Spleen (tissue), 11 donors: ENCODE results near the gene SMG6. TPM values are rescaled to one million over a fixed set of nuclear protein-coding genes. Genes with fewer than 3 reads are reported as not detected.

Source experiments
- DNase-seq: peaks from one replicate; pipeline ENCODE4 v3.0.0-alpha.2; 2020
- H3K27ac ChIP-seq, 8 donors: fragments of 200-600 bp; sonication (generic) in 7 of 8; 1 replicate in 4 of 8; 2 replicates in 4 of 8; pipeline versions ENCODE4 v1.5.0 to v1.8.0; 2016 to 2021; ENCODE audit warnings: inconsistent platforms in 4 of 8, mild to moderate bottlenecking in 4 of 8, moderate library complexity in 1 of 8
- H3K27me3 ChIP-seq, 7 donors: fragments of 200-600 bp; sonication (generic) in 6 of 7; replicated peaks in 1 of 7; 1 replicate in 4 of 7; 2 replicates in 3 of 7; pipeline versions ENCODE4 v1.5.0 to v1.8.0; 2016 to 2021; ENCODE audit warnings: inconsistent platforms in 3 of 7, mild to moderate bottlenecking in 1 of 7
- H3K36me3 ChIP-seq, 6 donors: fragments of 200-600 bp; sonication (generic) in 5 of 6; 1 replicate in 4 of 6; 2 replicates in 2 of 6; pipeline versions ENCODE4 v1.5.0 to v1.8.0; 2016 to 2021; ENCODE audit warnings: inconsistent platforms in 2 of 6
- H3K4me1 ChIP-seq, 6 donors: fragments of 200-600 bp; sonication (generic) in 5 of 6; 1 replicate in 3 of 6; 2 replicates in 3 of 6; pipeline versions ENCODE4 v1.5.0 to v1.8.0; 2016 to 2021; ENCODE audit warnings: inconsistent platforms in 3 of 6
- H3K4me3 ChIP-seq, 8 donors: fragments of 200-600 bp; sonication (generic) in 7 of 8; 1 replicate in 4 of 8; 2 replicates in 4 of 8; pipeline versions ENCODE4 v1.5.0 to v1.8.0; 2016 to 2021; ENCODE audit warnings: inconsistent platforms in 4 of 8, mild to moderate bottlenecking in 4 of 8, moderate library complexity in 2 of 8
- H3K9me3 ChIP-seq, 8 donors: fragments of 200-600 bp; sonication (generic) in 7 of 8; 1 replicate in 4 of 8; 2 replicates in 4 of 8; pipeline versions ENCODE4 v1.5.0 to v1.8.0; 2016 to 2021; ENCODE audit warnings: inconsistent platforms in 4 of 8
- POLR2A ChIP-seq, 3 donors: fragments of 450-650 bp; IDR thresholded peaks; one replicate each; pipeline ENCODE4 v1.5.1; 2017; ENCODE audit warnings: antibody characterized with exemption in 3 of 3, mild to moderate bottlenecking in 1 of 3
- POLR2AphosphoS5 ChIP-seq, 3 donors: sonication (generic); formaldehyde crosslinking; IDR thresholded peaks; one replicate each; pipeline ENCODE4 v1.5.1; 2017; ENCODE audit warnings: antibody characterized with exemption in 3 of 3
- WGBS, 5 donors: extraction: QIAGEN DNeasy Blood & Tissue Kit in 3 of 5; methylation state at CpG; one replicate each; pipeline versions ENCODE4 v1.1.5 to v1.1.7; 2013 to 2018; 5-methylcytosine and 5-hydroxymethylcytosine counted together
- intact Hi-C: fragments of 100-400 bp; cut with DNase I; formaldehyde crosslinking; loops from one replicate; pipeline ENCODE4 v1.15.0; 2023; ENCODE audit warnings: low total_unique reads
- polyA plus RNA-seq, 3 donors: library from polyadenylated mRNA; stranded (reverse); fragments of 200-250 nt; gene quantifications; one replicate each; pipeline ENCODE4 v1.2.1, GENCODE V29; 2013
- total RNA-seq, 7 donors: library from RNA; depleted of rRNA in 3 of 7; stranded (reverse); fragments of >200 nt in 3 of 7; fragmentation: NEBNext Ultra II Directional in 4 of 7; extraction: Animal tissue kit (Norgen Biotek cat#: 25700) in 4 of 7; gene quantifications; one replicate each; pipeline versions ENCODE4 v1.1.0 to v1.2.1, GENCODE V29; 2016 to 2021
- TF ChIP-seq, protein P1 (sequence below), 11 experiments: fragments of 200-600 bp in 7 of 11; fragments of 450-650 bp in 4 of 11; sonication (generic) in 4 of 11; IDR thresholded peaks in 8 of 11; conservative IDR thresholded peaks in 3 of 11; 1 replicate in 7 of 11; 2 replicates in 4 of 11; pipeline versions ENCODE4 v1.4.0 to v1.8.0; 2016 to 2021; ENCODE audit warnings: antibody characterized with exemption in 11 of 11, inconsistent platforms in 4 of 11, mild to moderate bottlenecking in 1 of 11
- donor health status: healthy with polysubstance abuse.
- donor health status: DM: no; HTN: no; CAD: no; lungs with moderate emphysema.
- donor health status: DM: no; HTN: no; CAD: no.
- donor health status: Bipolar disorder and iron deficiency.
- donor health status: healthy.
- donor health status: DM: no; HTN: no; CAD: no.
- donor health status: DM: yes; HTN: yes; CAD: no.

SMG6 gene
- total and polyA plus RNA-seq, 10 donors = 9.7 to 44.2 (median 28.0) TPM

DNA sequence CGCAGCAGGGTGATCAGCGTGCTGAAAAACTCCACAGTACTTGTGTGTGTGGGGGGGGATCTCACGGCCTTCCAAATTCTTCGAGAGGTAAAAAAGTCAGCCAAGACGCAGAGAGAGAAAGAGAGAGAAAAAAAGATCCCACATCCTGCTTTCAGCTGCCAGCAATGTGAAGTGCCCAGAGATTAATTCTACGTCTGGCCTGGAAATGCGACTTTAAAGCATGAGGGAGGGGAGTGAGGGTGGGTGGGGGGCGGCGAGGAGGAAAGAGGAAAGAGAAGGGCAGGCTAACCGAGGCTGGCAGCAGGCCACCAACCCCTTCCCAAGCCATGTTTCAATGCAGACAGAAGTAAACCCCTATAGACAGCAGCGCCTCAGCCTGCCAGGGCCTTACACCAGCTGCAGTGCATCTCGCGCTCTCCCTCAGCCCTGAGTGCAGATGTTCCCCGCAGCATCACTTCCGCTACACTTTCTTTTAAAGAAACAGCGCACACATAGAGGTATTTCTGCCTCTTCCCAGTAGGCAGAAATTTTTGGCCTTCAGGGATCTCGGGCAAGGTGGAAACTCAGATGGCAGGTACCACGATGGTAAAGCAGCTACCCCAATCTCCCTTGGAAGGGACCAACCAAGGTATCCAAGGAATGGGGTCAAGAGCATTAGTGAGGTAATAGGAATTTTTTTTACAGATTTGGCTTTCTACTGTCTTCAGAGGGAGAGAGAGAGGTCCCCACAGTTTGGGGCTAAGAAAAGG is 87.8 kb downstream of the SMG6 start:
- Histone ChIP-seq H3K4me3 (peak overlapping the region in 6 of 8 donors; percentile 16 to 62 (median 27)), H3K36me3 (peaks cover 0 to 23% (median 0%) of the 10 kb centered on the region in 6 donors), H3K27ac (peak overlapping the region; percentile 74 to 91 (median 86)), H3K4me1 (peaks cover 27 to 59% (median 40%) of the 10 kb centered on the region in 6 donors), H3K9me3 (no peaks in the 10 kb centered on the region), H3K27me3 (no peaks in the 10 kb centered on the region)
- 1 to 6% (median 4%) methylated on average over 18 of the region's 18 CpGs for WGBS, 5 donors
- intact Hi-C loops = no loop called here
- peak; percentile 58 to 86 (median 77) for TF ChIP-seq POLR2AphosphoS5 (IDR thresholded peaks at IDR 0.05)
- peak in 1 of 3 donors; percentile 14 for TF ChIP-seq POLR2A (IDR thresholded peaks at IDR 0.05)
- TF ChIP-seq, protein P1, sequence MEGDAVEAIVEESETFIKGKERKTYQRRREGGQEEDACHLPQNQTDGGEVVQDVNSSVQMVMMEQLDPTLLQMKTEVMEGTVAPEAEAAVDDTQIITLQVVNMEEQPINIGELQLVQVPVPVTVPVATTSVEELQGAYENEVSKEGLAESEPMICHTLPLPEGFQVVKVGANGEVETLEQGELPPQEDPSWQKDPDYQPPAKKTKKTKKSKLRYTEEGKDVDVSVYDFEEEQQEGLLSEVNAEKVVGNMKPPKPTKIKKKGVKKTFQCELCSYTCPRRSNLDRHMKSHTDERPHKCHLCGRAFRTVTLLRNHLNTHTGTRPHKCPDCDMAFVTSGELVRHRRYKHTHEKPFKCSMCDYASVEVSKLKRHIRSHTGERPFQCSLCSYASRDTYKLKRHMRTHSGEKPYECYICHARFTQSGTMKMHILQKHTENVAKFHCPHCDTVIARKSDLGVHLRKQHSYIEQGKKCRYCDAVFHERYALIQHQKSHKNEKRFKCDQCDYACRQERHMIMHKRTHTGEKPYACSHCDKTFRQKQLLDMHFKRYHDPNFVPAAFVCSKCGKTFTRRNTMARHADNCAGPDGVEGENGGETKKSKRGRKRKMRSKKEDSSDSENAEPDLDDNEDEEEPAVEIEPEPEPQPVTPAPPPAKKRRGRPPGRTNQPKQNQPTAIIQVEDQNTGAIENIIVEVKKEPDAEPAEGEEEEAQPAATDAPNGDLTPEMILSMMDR (IDR thresholded peaks at IDR 0.05 in 8 of 11, conservative IDR thresholded peaks at IDR 0.05 in 3 of 11) = peak in 1 of 11 experiments; percentile 8
- DNase-seq = peak; percentile 90

- no peaks in the 10 kb centered on the region for H3K9me3 ChIP-seq
- no peak for TF ChIP-seq POLR2A (IDR thresholded peaks at IDR 0.05)
- TF ChIP-seq, protein P1 (IDR thresholded peaks at IDR 0.05 in 8 of 11, conservative IDR thresholded peaks at IDR 0.05 in 3 of 11) = no peak
- no peak for TF ChIP-seq POLR2AphosphoS5 (IDR thresholded peaks at IDR 0.05)
- H3K27me3 ChIP-seq = no peaks in the 10 kb centered on the region
- no peak for DNase-seq
- intact Hi-C loops = no loop called here
- H3K4me3 ChIP-seq = peak overlapping the region in 5 of 8 donors; percentile 20 to 62 (median 28)
- peaks cover 27 to 60% (median 40%) of the 10 kb centered on the region in 6 donors for H3K4me1 ChIP-seq
- peak overlapping the region; percentile 74 to 91 (median 86) for H3K27ac ChIP-seq
- WGBS, 5 donors = 13 to 33% (median 24%) methylated on average over 11 of the region's 11 CpGs
- peaks cover 0 to 23% (median 0%) of the 10 kb centered on the region in 6 donors for H3K36me3 ChIP-seq
These were observed 88.5 kb downstream of the SMG6 start for GRCh38 chr17:2214929-2215615.

DNA sequence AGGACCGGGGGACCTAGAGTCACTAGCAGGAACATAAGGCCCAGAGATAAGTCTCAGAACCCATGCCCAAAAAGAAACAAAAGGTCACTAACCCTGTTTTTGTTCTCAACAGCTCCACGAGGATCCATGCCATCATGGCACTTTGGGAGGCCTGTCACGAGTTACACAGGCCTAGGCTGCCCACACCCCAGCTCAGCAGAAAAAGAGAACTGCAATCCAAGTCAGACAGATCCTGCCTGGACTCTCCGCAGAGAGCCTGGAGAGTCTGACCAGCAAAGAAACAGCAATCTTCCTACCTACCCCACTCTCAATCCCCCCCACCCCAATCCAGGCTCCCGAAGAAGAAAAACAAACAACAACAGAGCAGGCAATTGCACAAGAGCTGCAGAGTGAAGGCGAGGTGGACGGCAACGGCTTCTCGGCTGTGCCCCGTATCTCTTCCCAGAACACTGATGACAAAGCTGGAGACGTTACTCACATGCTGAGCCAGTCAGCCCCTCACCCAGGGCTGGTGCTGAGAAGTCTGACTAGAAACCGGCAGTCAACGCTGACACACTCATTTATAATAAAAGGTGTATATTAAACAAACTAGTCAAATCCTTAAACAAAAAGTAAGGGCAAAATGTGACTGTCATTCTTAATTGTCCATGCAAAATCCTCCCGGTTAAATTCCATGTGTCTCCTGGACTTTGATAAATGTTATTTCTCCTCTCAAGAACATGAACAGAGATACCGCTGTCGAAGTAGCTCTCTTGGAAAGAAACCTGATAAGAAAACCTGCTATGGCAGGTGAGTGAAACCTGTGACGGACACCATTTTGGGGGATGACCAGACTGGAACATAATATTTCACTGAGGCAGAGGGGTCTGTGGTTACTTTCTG is 89.3 kb downstream of the SMG6 start:
- 49 to 75% (median 67%) methylated on average over 17 of the region's 17 CpGs for WGBS, 5 donors
- Histone ChIP-seq H3K36me3 (peaks cover 0 to 20% (median 0%) of the 10 kb centered on the region in 6 donors), H3K27me3 (no peaks in the 10 kb centered on the region), H3K4me1 (peaks cover 27 to 60% (median 40%) of the 10 kb centered on the region in 6 donors), H3K27ac (peak overlapping the region; percentile 74 to 91 (median 86)), H3K4me3 (no peak overlapping the region), H3K9me3 (no peaks in the 10 kb centered on the region)
- intact Hi-C loops = no loop called here
- no peak for TF ChIP-seq POLR2A (IDR thresholded peaks at IDR 0.05)
- TF ChIP-seq POLR2AphosphoS5 (IDR thresholded peaks at IDR 0.05) = peak in 2 of 3 donors; percentile 27 to 43
- TF ChIP-seq, protein P1 (IDR thresholded peaks at IDR 0.05 in 8 of 11, conservative IDR thresholded peaks at IDR 0.05 in 3 of 11) = no peak
- no peak for DNase-seq
